Urinary bladder (tissue), 4 donors: ENCODE measurements around the gene ADARB2. TPM values are rescaled to one million over a fixed set of nuclear protein-coding genes. Genes with fewer than 3 reads are reported as not detected.
"Not testable (repeated sequence)": the region's sequence is repeated elsewhere in the genome, so short reads cannot be mapped to it uniquely, and the experiment has no call there.

Experiments used
- DNase-seq: peaks from one replicate; pipeline ENCODE4 v3.0.0-alpha.2; 2015; ENCODE audit errors: extremely low spot score
- H3K27ac ChIP-seq: one replicate; pipeline ENCODE4 v1.5.1; 2013; ENCODE audit warnings: low read depth, mild to moderate bottlenecking, moderate library complexity
- H3K36me3 ChIP-seq: one replicate; pipeline ENCODE4 v1.6.1; 2013; ENCODE audit warnings: mild to moderate bottlenecking, moderate library complexity; ENCODE audit not compliant: insufficient read depth
- H3K4me1 ChIP-seq: one replicate; pipeline ENCODE4 v1.6.1; 2013; ENCODE audit warnings: mild to moderate bottlenecking, moderate library complexity; ENCODE audit not compliant: insufficient read depth
- H3K4me3 ChIP-seq: one replicate; pipeline ENCODE4 v1.5.1; 2013; ENCODE audit warnings: low read depth, low read length
- WGBS: extraction: QIAGEN DNeasy Blood & Tissue Kit; methylation state at CpG from one replicate; pipeline ENCODE4 v1.1.7; 2013; 5-methylcytosine and 5-hydroxymethylcytosine counted together
- polyA plus RNA-seq: library from polyadenylated mRNA; stranded (reverse); fragments of 200-250 nt; gene quantifications from one replicate; pipeline ENCODE4 v1.2.3, GENCODE V29; 2013
- total RNA-seq: library from RNA; depleted of rRNA; stranded (reverse); fragments of >200 nt; gene quantifications from one replicate; pipeline ENCODE4 v1.2.3, GENCODE V29; 2014
- donor health status: healthy with polysubstance abuse.
- donor health status: healthy.

Gene ADARB2
- total and polyA plus RNA-seq, 2 donors: 0.26 to 1.0 TPM

DNA sequence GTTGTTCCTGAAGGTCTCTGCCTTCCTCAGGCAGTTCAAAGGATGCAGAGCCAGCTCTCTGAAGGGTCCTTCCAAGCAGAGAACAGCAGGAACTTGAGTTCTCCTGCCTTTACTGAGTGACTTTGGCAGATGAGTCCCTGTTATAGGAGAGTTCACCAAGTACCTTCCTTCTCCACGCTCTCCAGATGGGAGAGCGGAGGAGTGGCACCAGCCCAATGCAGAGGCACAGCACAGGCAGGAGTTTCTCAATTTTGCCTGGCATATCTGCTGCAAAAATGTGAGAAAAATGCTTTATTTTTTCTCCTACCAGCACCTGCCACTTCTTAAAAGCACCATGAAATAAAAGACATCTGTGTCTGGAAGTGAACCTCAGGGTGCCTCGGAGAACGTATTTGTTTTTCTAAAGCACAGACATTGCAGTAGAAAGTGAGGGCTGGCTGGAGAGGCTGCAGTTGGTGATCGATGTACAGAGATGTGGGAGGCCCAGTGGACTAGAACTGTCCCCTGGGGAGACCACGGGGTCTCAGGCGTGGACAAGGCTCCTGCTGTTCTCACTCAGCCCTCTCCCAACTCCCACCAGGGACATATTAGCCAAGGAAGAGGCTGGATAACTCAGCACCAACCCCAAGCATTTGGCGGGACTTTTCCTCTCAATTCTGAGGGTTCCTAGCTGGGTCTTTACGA, 506.6 kb downstream of the ADARB2 start:
- Histone ChIP-seq H3K4me1 (no peaks in the 10 kb centered on the region), H3K36me3 (no peaks in the 10 kb centered on the region), H3K4me3 (no peak overlapping the region), H3K27ac (no peak overlapping the region)
- no peak for DNase-seq
- 70% methylated on average over 9 of the region's 9 CpGs for WGBS

DNA sequence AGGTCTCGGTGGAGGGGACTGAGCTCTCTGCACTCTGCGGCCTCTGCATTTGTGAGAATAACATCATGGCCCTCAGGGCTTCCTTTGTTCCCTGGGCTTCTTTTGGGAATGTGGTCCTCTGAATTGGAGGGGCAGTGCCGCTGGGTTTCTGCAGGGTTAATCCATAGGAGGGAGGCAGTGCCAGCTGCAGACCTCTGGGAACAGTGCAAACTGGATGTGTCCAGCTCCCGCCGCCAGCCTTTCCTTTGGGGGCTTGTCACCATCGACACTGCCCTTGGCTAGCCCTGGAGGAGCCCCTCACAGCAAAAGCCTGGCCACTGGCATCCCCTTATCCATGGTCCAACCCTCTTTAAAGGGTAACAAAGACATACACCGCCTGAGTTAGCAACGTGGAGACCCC, 507.2 kb downstream of the ADARB2 start:
- no peak for DNase-seq
- Histone ChIP-seq H3K27ac (no peak overlapping the region), H3K4me1 (no peaks in the 10 kb centered on the region), H3K36me3 (no peaks in the 10 kb centered on the region), H3K4me3 (no peak overlapping the region)
- WGBS: 80% methylated on average over 8 of the region's 8 CpGs

DNA sequence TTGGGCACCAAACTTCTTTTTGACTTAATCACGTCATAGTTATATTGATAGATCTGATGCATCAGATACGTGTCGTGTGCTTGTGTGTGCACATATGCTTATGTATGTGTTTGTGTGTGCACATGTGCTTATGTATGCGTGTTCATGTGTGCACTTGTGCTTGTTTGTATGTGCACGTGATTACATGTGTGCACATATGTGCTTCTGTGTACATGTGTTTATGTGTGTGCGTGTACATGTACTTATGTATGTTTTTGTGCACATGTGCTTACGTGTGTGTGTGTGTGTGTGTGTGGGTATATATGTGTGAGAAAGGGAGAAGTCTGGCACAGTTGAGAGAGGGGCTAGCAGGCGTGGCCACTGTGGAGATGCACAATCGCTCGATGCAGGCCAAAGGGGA, 507.8 kb downstream of the ADARB2 start:
- WGBS: 93% methylated on average over 10 of the region's 10 CpGs
- DNase-seq: no peak

DNA sequence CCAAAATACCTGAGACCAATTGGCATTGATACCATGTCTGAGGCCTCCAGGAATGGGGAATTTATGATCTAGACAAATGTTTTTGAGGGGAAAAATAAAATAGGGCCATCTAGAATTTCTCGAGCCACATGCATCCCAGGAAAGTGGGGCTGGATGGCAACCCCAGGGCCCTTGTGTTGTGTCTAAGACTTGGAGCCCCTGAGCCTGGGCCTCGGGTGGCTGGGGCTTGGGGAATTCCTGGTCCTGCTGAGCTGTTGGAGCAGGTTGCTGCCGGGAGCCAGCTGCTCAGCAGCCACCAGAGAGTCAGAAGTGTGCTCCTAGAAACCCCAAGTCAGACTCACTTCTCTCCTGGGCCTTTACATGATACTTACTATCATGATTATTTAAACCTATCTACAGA, 508.2 kb downstream of the ADARB2 start:
- no peak for DNase-seq
- Histone ChIP-seq H3K4me3 (no peak overlapping the region), H3K27ac (no peak overlapping the region), H3K4me1 (no peaks in the 10 kb centered on the region), H3K36me3 (no peaks in the 10 kb centered on the region)
- WGBS: 64% methylated on average over 3 of the region's 3 CpGs

More for the DNA sequence above, 507.8 kb downstream of the ADARB2 start:
- no peaks in the 10 kb centered on the region for H3K36me3 ChIP-seq
- H3K4me3 ChIP-seq: no peak overlapping the region
- H3K4me1 ChIP-seq: no peaks in the 10 kb centered on the region
- H3K27ac ChIP-seq: no peak overlapping the region

DNA sequence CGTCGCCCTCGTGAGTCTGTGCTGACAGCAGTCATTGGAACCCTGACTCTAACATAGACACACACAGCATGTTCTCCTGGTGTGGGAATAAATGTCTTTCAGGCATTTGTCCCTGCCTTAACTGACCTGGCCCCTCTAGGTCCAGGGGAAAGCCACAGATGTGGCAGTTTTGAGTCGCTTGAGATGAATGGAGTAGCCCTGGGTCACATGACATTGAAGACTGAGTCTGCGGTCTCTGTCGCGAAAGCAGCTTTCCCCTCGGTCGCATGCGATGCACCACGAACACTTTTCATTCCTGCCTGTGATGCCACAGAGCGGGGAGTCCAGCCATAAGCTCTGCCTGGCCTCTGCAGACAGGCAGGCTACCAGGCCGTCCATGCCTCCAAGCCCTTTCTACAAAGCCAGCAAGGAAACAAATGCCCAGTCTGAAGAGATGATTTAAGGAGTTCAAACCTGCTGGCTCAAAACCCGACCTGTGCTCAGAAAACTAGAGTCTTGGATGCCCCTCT, 508.8 kb downstream of the ADARB2 start:
- no peak for DNase-seq
- no peak overlapping the region for H3K4me3 ChIP-seq
- no peaks in the 10 kb centered on the region for H3K4me1 ChIP-seq
- no peak overlapping the region for H3K27ac ChIP-seq
- WGBS: 90% methylated on average over 14 of the region's 14 CpGs
- H3K36me3 ChIP-seq: no peaks in the 10 kb centered on the region

DNA sequence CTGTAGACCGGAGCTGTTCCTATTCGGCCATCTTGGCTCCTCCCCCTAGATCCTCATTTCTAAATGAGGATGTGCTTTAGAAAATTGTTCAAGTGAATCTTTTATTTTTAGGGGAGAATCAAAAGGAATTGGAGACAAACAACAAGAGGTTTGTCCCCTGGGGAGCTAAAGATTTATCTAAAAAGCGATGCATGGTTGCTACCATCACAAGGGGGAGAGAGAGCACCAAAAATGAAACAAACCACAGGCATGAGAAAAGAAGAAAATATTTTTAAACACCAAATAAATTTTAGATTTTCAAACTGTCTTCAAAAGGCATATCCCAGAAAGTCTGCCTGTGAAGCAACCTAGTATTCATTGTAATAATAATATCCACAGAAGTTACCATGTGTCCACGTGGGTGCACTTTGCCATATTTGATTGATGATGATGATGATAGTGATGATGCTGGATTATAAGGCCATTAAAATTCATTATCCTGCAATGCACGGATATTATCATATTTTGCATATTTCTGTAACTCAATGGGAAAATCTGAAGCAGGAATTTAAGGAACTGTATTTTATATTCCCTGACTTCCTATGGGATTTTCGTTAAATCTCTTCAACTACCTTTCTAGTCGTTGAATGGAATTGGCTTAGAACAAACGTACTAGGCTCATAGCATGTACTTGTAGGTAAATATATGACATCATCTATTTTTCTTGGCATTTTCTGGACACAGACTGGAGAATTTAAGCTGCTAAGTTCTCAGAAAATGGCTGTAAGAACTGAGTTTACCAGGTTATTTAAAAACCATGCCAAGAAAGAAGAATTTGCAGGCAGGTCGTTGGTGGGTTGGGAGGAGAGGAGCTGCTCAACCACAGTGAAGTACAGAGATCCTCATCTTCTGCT, 509.6 kb downstream of the ADARB2 start:
- Histone ChIP-seq H3K4me1 (no peaks in the 10 kb centered on the region), H3K27ac (no peak overlapping the region), H3K36me3 (no peaks in the 10 kb centered on the region), H3K4me3 (no peak overlapping the region)
- 50% methylated on average over 9 of the region's 9 CpGs for WGBS
- no peak for DNase-seq

DNA sequence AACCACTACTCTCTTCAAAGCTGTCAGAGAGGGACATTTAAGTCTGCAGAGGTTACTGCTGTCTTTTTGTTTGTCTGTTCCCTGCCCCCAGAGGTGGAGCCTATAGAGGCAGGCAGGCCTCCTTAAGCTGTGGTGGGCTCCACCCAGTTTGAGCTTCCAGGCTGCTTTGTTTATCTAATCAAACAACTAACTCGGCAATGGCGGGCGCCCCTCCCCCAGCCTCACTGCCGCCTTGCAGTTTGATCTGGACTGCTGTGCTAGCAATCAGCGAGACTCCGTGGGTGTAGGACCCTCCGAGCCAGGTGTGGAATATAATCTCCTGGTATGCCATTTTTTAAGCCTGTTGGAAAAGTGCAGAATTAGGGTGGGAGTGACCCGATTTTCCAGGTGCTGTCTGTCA, 510.4 kb downstream of the ADARB2 start:
- DNase-seq, H3K27ac ChIP-seq, H3K4me1 ChIP-seq, H3K4me3 ChIP-seq, H3K36me3 ChIP-seq: not testable (repeated sequence)
- 59% methylated on average over 8 of the region's 8 CpGs for WGBS

DNA sequence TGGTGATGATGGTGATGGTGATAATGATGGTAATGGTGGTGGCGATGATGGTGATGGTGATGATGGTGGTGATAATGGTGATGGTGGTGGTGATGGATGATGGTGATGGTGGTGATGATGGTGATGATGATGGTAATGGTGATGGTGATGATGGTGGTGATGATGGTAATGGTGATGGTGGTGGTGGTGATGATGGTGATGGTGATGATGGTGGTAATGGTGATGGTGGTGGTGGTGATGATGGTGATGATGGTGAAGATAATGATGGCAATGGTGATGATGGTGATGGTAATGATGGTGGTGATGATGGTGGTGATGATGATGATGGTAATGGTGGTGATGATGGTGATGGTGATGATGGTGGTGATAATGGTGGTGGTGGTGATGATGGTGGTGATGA, 517.5 kb downstream of the ADARB2 start:
- not testable (repeated sequence) for H3K27ac ChIP-seq, H3K4me3 ChIP-seq, DNase-seq, H3K36me3 ChIP-seq, H3K4me1 ChIP-seq
- WGBS: 0% methylated on average over 1 of the region's 1 CpG

DNA sequence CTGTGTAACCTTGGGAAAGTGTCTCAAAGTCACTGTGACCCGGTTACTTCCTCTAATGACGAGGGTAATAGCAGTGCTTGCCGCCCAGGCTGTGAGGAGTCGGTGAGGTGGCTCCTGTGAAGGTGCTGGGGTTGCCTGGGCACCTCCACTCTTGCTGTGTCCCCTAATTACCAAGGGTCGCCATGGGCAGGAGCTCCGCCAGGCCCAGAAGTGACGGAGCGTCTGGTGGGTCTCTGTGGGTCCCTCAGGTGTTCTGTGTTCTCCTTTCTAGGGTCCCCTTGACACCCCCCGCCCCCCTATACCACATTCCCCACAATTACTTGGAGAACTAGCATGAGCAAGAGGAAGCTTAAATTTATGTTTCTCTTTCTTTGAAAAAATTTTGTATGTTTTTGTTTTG, 519.7 kb downstream of the ADARB2 start:
- H3K36me3 ChIP-seq: no peaks in the 10 kb centered on the region
- 90% methylated on average over 9 of the region's 9 CpGs for WGBS
- no peaks in the 10 kb centered on the region for H3K4me1 ChIP-seq
- no peak for DNase-seq
- H3K27ac ChIP-seq: no peak overlapping the region
- H3K4me3 ChIP-seq: no peak overlapping the region

DNA sequence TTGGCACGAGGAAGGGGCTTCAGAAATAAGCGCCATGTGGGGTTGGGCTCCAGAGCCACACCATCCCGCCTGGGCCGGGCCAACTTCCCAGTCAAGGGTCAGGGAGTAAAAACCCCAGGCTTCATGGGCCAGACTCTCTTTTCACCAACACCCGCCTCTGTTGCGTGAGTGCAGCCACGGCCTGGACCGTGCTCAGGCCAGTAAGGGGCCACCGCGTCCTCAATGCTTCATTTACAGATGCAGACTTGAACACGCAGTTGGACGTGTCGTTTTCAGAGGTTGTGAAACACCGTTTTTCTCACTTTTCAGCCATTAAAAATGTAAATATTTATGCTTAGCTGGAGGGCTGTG, 520.1 kb downstream of the ADARB2 start:
- no peaks in the 10 kb centered on the region for H3K36me3 ChIP-seq
- 92% methylated on average over 14 of the region's 14 CpGs for WGBS
- DNase-seq: no peak
- H3K27ac ChIP-seq: no peak overlapping the region
- H3K4me1 ChIP-seq: no peaks in the 10 kb centered on the region
- H3K4me3 ChIP-seq: no peak overlapping the region

DNA sequence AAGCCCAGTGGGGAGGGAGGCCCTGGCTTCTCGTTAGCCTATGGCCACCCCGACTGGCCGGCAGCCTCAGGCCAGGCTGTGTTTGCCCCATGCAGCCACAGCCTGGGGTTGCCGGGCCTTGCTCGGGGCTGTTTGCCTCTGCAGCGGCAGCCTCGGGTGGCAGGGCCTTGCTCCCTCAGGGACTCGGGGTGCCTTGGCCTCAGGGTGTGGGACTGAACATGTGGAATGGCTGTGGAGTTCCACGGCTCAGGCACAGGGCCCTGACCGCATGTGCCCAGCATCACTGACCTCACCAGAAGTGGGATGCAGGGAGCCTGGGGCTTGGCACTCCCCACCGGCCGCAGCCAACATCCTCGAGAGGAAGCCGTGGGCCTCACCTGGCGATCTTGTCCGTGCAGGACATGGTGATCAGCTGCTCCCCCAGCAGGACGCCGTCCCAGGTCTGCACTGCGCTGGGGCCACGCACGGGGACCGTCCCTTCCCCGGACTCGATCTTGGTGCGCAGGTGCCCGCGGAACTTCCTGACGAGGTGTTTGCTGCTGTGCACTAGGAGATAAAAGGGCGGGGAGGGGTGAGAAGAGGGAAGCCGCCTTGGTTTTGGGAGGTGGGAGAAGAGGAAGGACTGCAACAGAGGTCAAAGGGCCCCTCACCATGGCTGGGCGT, 520.6 kb downstream of the ADARB2 start:
- Histone ChIP-seq H3K4me3 (no peak overlapping the region), H3K4me1 (no peaks in the 10 kb centered on the region), H3K27ac (no peak overlapping the region), H3K36me3 (no peaks in the 10 kb centered on the region)
- DNase-seq: no peak
- WGBS: 91% methylated on average over 31 of the region's 31 CpGs

DNA sequence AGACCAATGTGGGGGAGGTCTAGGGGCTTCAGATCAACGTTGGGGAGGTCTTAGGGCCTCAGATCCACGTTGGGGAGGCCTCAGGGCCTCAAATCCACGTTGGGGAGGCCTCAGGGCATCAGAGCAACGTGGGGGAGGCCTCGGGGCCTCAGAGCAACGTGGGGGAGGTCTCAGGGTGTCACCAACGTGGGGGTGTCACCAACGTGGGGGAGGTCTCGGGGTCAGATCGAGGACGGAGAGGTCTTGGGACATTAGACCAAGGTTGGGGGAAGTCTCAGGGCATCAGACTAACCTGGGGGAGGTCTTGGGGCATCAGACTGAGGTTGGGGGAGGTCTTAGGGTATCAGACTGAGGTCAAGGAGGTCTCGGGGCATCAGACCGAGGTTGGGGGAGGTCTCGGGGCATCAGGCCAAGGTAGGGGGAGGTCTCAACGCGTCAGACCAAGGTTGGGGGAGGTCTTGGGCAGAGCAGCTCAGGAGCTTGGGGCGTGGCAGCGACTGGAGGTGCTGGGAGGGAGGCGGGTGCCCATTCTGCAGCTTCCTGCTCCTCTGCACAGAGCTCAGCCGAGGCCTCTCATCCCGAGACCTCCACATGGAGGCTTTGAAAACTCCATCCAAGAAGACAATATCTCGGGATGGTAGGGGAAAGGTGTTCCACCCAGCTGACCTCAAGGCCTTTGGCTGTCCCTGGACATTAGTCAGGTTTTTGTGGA, 521.3 kb downstream of the ADARB2 start:
- no peak for DNase-seq
- Histone ChIP-seq H3K4me3 (no peak overlapping the region), H3K27ac (no peak overlapping the region), H3K4me1 (no peaks in the 10 kb centered on the region), H3K36me3 (no peaks in the 10 kb centered on the region)
- WGBS: 88% methylated on average over 22 of the region's 22 CpGs

DNA sequence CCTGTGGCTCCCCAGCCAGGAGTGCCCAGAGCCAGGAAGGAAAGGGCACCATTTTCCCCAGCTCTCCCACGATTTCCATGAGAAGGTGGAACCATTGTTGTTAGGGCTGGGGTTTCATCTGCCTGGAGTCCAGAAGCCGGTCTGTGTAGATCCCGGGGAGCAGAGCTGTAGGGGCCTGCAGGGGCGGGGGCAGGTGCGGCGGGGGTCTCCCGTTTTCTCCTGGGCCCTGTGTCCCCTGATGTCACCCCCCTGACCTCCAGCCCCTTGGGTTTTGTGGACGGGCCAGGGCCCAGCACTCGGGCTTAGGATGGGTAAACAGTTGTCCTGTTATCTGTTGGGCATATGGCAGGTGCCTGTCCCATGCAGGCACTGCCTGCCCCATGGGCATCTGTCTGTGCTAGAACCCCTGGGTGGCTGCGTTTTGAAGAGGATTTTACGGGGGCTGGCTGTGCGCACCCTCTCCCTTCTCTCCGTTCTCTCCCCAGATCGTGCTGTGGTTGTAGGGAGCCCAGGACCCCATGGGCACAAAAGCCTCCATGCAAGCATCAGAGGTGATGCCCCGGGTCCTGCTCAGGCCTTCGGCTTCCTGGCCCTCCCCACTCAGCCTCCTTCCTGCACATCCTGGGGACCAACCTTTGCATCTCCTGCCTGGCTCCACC, 522.3 kb downstream of the ADARB2 start:
- no peaks in the 10 kb centered on the region for H3K4me1 ChIP-seq

More for the DNA sequence above, 522.3 kb downstream of the ADARB2 start:
- DNase-seq: no peak
- H3K27ac ChIP-seq: no peak overlapping the region
- WGBS: 87% methylated on average over 16 of the region's 16 CpGs
- H3K4me3 ChIP-seq: no peak overlapping the region
- no peaks in the 10 kb centered on the region for H3K36me3 ChIP-seq
